ENCODE measurements around the gene SLC25A40.

SLC25A40 gene

DNA sequence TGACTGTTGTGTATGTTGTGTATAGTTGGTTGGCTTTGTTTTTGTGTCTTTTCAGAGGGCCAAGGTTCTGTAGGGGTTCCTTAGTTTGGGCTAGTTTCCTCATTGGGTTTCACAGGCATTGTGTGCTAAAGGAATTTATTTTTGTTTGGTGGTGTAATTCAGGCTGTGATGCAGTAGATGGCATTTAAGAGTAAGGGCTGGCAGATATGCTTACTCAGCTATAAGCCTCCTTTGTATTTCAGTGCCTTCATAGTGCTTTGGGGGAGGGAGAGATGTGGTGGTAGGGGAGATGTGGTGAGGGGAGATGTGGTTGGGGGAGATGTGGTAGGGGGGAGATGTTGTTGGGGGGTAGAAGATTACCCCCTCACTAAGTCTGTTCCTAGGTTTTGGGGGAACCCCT is 91.7 kb downstream of the SLC25A40 start:
- TF ChIP-seq GATA1 (IDR thresholded peaks at IDR 0.05; ENCODE audit: low read depth, low read length) = no peak
- TF ChIP-seq POLR2A (IDR thresholded peaks at IDR 0.05; ENCODE audit: low read length) = no peak

More for the DNA sequence above, 91.7 kb downstream of the SLC25A40 start:
- DNase-seq = no peak
